Smooth muscle cell of the umbilical artery (primary cell): Measurements from ENCODE around the gene LRIG1. TPM values are rescaled to one million over a fixed set of nuclear protein-coding genes. Genes with fewer than 3 reads are reported as not detected.

Source experiments
- total RNA-seq: library from RNA; depleted of rRNA; stranded (reverse); fragments of >200 nt; gene quantifications from 2 replicates; pipeline ENCODE4 v1.2.3, GENCODE V29; 2014

The LRIG1 gene, protein sequence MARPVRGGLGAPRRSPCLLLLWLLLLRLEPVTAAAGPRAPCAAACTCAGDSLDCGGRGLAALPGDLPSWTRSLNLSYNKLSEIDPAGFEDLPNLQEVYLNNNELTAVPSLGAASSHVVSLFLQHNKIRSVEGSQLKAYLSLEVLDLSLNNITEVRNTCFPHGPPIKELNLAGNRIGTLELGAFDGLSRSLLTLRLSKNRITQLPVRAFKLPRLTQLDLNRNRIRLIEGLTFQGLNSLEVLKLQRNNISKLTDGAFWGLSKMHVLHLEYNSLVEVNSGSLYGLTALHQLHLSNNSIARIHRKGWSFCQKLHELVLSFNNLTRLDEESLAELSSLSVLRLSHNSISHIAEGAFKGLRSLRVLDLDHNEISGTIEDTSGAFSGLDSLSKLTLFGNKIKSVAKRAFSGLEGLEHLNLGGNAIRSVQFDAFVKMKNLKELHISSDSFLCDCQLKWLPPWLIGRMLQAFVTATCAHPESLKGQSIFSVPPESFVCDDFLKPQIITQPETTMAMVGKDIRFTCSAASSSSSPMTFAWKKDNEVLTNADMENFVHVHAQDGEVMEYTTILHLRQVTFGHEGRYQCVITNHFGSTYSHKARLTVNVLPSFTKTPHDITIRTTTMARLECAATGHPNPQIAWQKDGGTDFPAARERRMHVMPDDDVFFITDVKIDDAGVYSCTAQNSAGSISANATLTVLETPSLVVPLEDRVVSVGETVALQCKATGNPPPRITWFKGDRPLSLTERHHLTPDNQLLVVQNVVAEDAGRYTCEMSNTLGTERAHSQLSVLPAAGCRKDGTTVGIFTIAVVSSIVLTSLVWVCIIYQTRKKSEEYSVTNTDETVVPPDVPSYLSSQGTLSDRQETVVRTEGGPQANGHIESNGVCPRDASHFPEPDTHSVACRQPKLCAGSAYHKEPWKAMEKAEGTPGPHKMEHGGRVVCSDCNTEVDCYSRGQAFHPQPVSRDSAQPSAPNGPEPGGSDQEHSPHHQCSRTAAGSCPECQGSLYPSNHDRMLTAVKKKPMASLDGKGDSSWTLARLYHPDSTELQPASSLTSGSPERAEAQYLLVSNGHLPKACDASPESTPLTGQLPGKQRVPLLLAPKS
- total RNA-seq: 90.1 and 126 TPM in 2 replicates

DNA sequence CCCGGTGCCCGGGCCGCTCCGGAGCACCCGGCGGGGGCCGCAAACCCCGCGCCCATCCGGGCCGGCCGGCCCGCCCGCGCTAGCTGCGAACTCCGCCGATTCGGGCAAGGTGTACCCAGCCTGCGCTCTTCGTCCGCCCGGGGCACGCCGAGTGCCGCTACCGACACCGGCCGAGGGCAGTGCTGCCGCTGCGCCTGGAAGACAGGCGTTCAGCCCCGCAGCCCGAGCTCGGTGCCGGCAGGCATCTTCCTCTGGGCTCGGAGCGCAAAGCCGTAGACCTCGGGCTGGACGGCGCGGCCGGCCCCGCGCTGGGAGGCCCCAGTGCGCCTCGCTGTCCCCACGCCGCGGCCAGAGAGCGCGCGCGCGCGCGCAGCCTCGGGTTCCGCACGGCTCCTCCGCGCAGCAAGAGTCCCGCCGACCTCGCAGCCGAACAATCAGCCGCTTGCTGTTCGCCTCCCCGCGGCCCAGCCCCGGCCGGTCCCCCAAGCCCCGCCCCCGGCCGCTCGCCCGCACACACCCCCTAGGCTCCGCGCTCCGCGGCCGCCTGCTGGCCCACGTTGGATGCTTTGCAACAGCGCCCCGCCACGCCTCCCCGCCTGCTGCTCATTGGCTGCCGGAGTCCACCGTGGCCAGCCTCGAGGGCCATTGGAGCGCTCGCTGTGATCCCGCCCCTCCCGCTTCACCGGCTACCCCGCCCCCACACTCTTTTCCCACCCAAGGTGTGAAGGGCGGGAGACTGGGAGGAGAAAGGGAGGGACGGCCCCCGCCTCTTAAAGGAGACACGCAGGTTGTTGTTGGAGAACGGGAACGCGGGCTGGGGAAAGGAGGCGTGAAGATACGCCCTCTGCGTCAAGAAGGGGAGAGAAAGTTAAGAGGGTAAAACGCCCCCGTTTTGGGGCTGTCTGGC, at the start of gene LRIG1:
Gene LRIG1, minus strand, starts transcription at position 447 of the 907 bp plus-strand sequence. CDS start 615 bp downstream, outside the sequence.

